IMR-90 (cell line): ENCODE results near the gene ITPKB. TPM values are rescaled to one million over a fixed set of nuclear protein-coding genes. Genes with fewer than 3 reads are reported as not detected.

Experiments used
- ATAC-seq: fragments of 200-7000 bp; cut with Tn5 transposase; 2 replicates; pipeline ENCODE4 v1.9.1; 2020; ENCODE audit warnings: low read depth, mild to moderate bottlenecking, moderate library complexity
- BruUV-seq: library from RNA; stranded (reverse); fragments of 400-500 nt; replicated peaks from 2 replicates; lab custom pipeline; 2021; lab: Mats Ljungman, UMichigan
- CTCF ChIA-PET: fragments of 300-600 bp; formaldehyde crosslinking; extraction: SDS; loops from one replicate; lab custom pipeline; 2021; ENCODE audit warnings: antibody characterized with exemption; lab: Yijun Ruan, JAX
- POLR2A ChIA-PET: fragments of 300-600 bp; sonication (Branson Sonifier 250); formaldehyde crosslinking; loops from one replicate; lab custom pipeline; 2022; ENCODE audit warnings: antibody characterized with exemption; ENCODE audit not compliant: unreplicated experiment; lab: Charles Lee
- DNase-seq: peaks from one replicate; pipeline ENCODE4 v3.0.0; 2013
- H2AFZ ChIP-seq: replicated peaks from 2 replicates; pipeline ENCODE3; 2013; ENCODE audit warnings: low read length, mild to moderate bottlenecking; ENCODE audit not compliant: poor library complexity
- H2AK5ac ChIP-seq: 2 replicates; pipeline ENCODE4 v1.6.1; 2013; ENCODE audit warnings: low read depth, low read length, inconsistent platforms
- H2AK9ac ChIP-seq: replicated peaks from 2 replicates; pipeline ENCODE3; 2013; ENCODE audit warnings: mild to moderate bottlenecking, low read depth, low read length, moderate library complexity; ENCODE audit not compliant: poor library complexity
- H2BK120ac ChIP-seq: 2 replicates; pipeline ENCODE4 v1.6.1; 2013; ENCODE audit warnings: low read depth, low read length, inconsistent platforms
- H2BK15ac ChIP-seq: 3 replicates; pipeline ENCODE4 v1.6.1; 2013; ENCODE audit warnings: low read depth, low read length, inconsistent platforms
- H2BK20ac ChIP-seq: 2 replicates; pipeline ENCODE4 v1.6.1; 2013; ENCODE audit warnings: low read depth, mild to moderate bottlenecking, inconsistent platforms, low read length, moderate library complexity
- H2BK5ac ChIP-seq: 2 replicates; pipeline ENCODE4 v1.6.1; 2013; ENCODE audit warnings: mild to moderate bottlenecking, low read depth, low read length, inconsistent platforms; ENCODE audit not compliant: poor library complexity, severe bottlenecking
- H3K14ac ChIP-seq: replicated peaks from 2 replicates; pipeline ENCODE4 v1.6.1; 2013; ENCODE audit warnings: low read depth, low read length, inconsistent platforms
- H3K18ac ChIP-seq: 2 replicates; pipeline ENCODE4 v1.6.1; 2013; ENCODE audit warnings: low read depth, low read length, control low read depth
- H3K23ac ChIP-seq: 2 replicates; pipeline ENCODE4 v1.6.1; 2013; ENCODE audit warnings: low read depth, low read length, inconsistent platforms
- H3K27ac ChIP-seq: 2 replicates; pipeline ENCODE4 v1.5.1; 2013; ENCODE audit warnings: mild to moderate bottlenecking, control low read depth, low read length; ENCODE audit not compliant: insufficient read depth
- H3K27me3 ChIP-seq: 2 replicates; pipeline ENCODE4 v1.6.1; 2013; ENCODE audit warnings: low read length; ENCODE audit not compliant: control insufficient read depth, insufficient read depth
- H3K36me3 ChIP-seq: 2 replicates; pipeline ENCODE4 v1.6.1; 2013; ENCODE audit warnings: low read length, mixed read lengths; ENCODE audit not compliant: control insufficient read depth, insufficient read depth
- H3K4ac ChIP-seq: 2 replicates; pipeline ENCODE4 v1.6.1; 2013; ENCODE audit warnings: low read depth, low read length, inconsistent platforms
- H3K4me1 ChIP-seq: 2 replicates; pipeline ENCODE4 v1.6.1; 2013; ENCODE audit warnings: low read length, mixed read lengths; ENCODE audit not compliant: control insufficient read depth, insufficient read depth
- H3K4me2 ChIP-seq: 2 replicates; pipeline ENCODE4 v1.6.1; 2013; ENCODE audit warnings: low read depth, mild to moderate bottlenecking, control low read depth, low read length, moderate library complexity
- H3K4me3 ChIP-seq: 2 replicates; pipeline ENCODE4 v1.5.1; 2013; ENCODE audit warnings: low read depth, mild to moderate bottlenecking, control low read depth, low read length, moderate library complexity; ENCODE audit not compliant: insufficient read depth
- H3K56ac ChIP-seq: 2 replicates; pipeline ENCODE4 v1.6.1; 2013; ENCODE audit warnings: low read length, inconsistent platforms; ENCODE audit not compliant: insufficient read depth; ENCODE audit errors: extremely low read depth
- H3K79me1 ChIP-seq, 2 experiments: 2 replicates each; pipeline ENCODE4 v1.6.1; 2013; ENCODE audit warnings: low read length in 2 of 2, inconsistent platforms in 1 of 2, low read depth in 1 of 2
- H3K9ac ChIP-seq: 2 replicates; pipeline ENCODE4 v1.6.1; 2013; ENCODE audit warnings: low read depth, low read length, control low read depth
- H3K9me1 ChIP-seq: 2 replicates; pipeline ENCODE4 v1.6.1; 2013; ENCODE audit warnings: low read length, inconsistent platforms; ENCODE audit not compliant: insufficient read depth
- H3K9me3 ChIP-seq: 2 replicates; pipeline ENCODE4 v1.6.1; 2013; ENCODE audit warnings: low read length; ENCODE audit not compliant: control insufficient read depth, insufficient read depth
- H4K20me1 ChIP-seq: 2 replicates; pipeline ENCODE4 v1.6.1; 2013; ENCODE audit warnings: low read length, inconsistent platforms; ENCODE audit not compliant: insufficient read depth
- H4K5ac ChIP-seq: 2 replicates; pipeline ENCODE4 v1.6.1; 2013; ENCODE audit warnings: mild to moderate bottlenecking, low read depth, low read length, control low read depth
- H4K8ac ChIP-seq, 2 experiments: 2 replicates each; pipeline ENCODE4 v1.6.1; 2013; ENCODE audit warnings: low read depth in 2 of 2, low read length in 2 of 2, control low read depth in 1 of 2, inconsistent platforms in 1 of 2
- H4K91ac ChIP-seq: 2 replicates; pipeline ENCODE4 v1.6.1; 2013; ENCODE audit warnings: low read depth, low read length, inconsistent platforms; ENCODE audit not compliant: insufficient read depth
- BHLHE40 ChIP-seq: fragments of 150-350 bp; IDR thresholded peaks from 2 replicates; pipeline ENCODE4 v1.6.1; 2016; ENCODE audit warnings: mild to moderate bottlenecking, low read depth, low read length
- CEBPB ChIP-seq: IDR thresholded peaks from 2 replicates; pipeline ENCODE4 v1.6.1; 2012; ENCODE audit warnings: low read depth, low read length, improper control_type of control experiment
- CHD1 ChIP-seq: IDR thresholded peaks from 2 replicates; pipeline ENCODE4 v1.6.1; 2012; ENCODE audit warnings: low read depth, low read length, improper control_type of control experiment
- CTCF ChIP-seq: conservative IDR thresholded peaks from 2 replicates; pipeline ENCODE4 v1.5.1; 2012; ENCODE audit warnings: mild to moderate bottlenecking, low read depth, low read length, improper control_type of control experiment
- ELK1 ChIP-seq: fragments of 150-350 bp; IDR thresholded peaks from 2 replicates; pipeline ENCODE4 v1.6.1; 2016; ENCODE audit warnings: low read depth, mild to moderate bottlenecking, low read length, moderate library complexity, borderline replicate concordance
- FOS ChIP-seq: fragments of 150-350 bp; IDR thresholded peaks from 2 replicates; pipeline ENCODE4 v1.6.1; 2016; ENCODE audit warnings: low read depth, low read length
- MAFK ChIP-seq: IDR thresholded peaks from 2 replicates; pipeline ENCODE4 v1.6.1; 2012; ENCODE audit warnings: low read depth, low read length, improper control_type of control experiment
- MAZ ChIP-seq: IDR thresholded peaks from 2 replicates; pipeline ENCODE4 v1.6.1; 2012; ENCODE audit warnings: low read depth, mild to moderate bottlenecking, low read length, improper control_type of control experiment, moderate library complexity, borderline replicate concordance
- MXI1 ChIP-seq: IDR thresholded peaks from 2 replicates; pipeline ENCODE4 v1.6.1; 2012; ENCODE audit warnings: low read depth, mild to moderate bottlenecking, low read length, moderate library complexity, borderline replicate concordance
- NFE2L2 ChIP-seq: fragments of 150-350 bp; IDR thresholded peaks from 2 replicates; pipeline ENCODE4 v1.6.1; 2016; ENCODE audit warnings: low read depth, mild to moderate bottlenecking, low read length
- POLR2A ChIP-seq: IDR thresholded peaks from 2 replicates; pipeline ENCODE4 v1.6.1; 2012; ENCODE audit warnings: mild to moderate bottlenecking, low read depth, low read length
- RAD21 ChIP-seq: IDR thresholded peaks from 2 replicates; pipeline ENCODE4 v1.6.1; 2012; ENCODE audit warnings: low read length, improper control_type of control experiment
- RCOR1 ChIP-seq: IDR thresholded peaks from 2 replicates; pipeline ENCODE4 v1.6.1; 2012; ENCODE audit warnings: mild to moderate bottlenecking, low read length, improper control_type of control experiment; ENCODE audit not compliant: insufficient replicate concordance
- RFX5 ChIP-seq: IDR thresholded peaks from 2 replicates; pipeline ENCODE4 v1.8.0; 2012; ENCODE audit warnings: low read depth, mild to moderate bottlenecking, low read length, moderate library complexity
- SMC3 ChIP-seq: fragments of 150-350 bp; IDR thresholded peaks from 2 replicates; pipeline ENCODE4 v1.6.1; 2016; ENCODE audit warnings: low read depth, mild to moderate bottlenecking, antibody characterized with exemption, low read length, moderate library complexity
- WGBS, 2 experiments: methylation state at CpG; one replicate each; pipeline versions ENCODE4 v1.1.5 to v1.1.7; 2013; ENCODE audit warnings: missing lambda C conversion rate in 2 of 2; ENCODE audit not compliant: insufficient read length in 1 of 2; ENCODE audit errors: extremely low coverage in 2 of 2; 5-methylcytosine and 5-hydroxymethylcytosine counted together
- dilution Hi-C: fragments of 300-500 bp; cut with HindIII; formaldehyde crosslinking; loops from one replicate; pipeline ENCODE4 v1.14.3; 2018; ENCODE audit warnings: low sequenced_read_pairs; ENCODE audit not compliant: unreplicated experiment
- in situ Hi-C: fragments of 300-500 bp; cut with MboI; formaldehyde crosslinking; loops from 3 replicates; pipeline ENCODE4 v1.14.3; 2019; ENCODE audit warnings: low sequenced_read_pairs, inconsistent platforms, mixed read lengths
- intact Hi-C: fragments of 100-400 bp; cut with micrococcal nuclease; formaldehyde crosslinking; loops from 2 replicates; pipeline ENCODE4 v1.10.0; 2022
- polyA plus RNA-seq, 3 experiments: library from polyadenylated mRNA; depleted of rRNA; stranded (reverse); fragments of >200 nt; gene quantifications; 2 replicates each; pipeline ENCODE4 v1.2.3, GENCODE V29; 2012; ENCODE audit warnings: low replicate concordance in 1 of 3
- total RNA-seq: library from RNA; depleted of rRNA; stranded (reverse); fragments of >200 nt; gene quantifications from 2 replicates; pipeline ENCODE4 v1.2.3, GENCODE V29; 2012

Gene ITPKB
- total and polyA plus RNA-seq, 2 of the 4 experiments (the other 2 are of a cell fraction) = 0.72 to 1.4 TPM

GRCh38 chr1:226670073-226670472 is 69.0 kb downstream of the ITPKB start:
- Histone ChIP-seq H4K8ac (no peak overlapping the region), H3K4me1 (no peaks in the 10 kb centered on the region; the same call in 1 of the 2 replicates), H3K18ac (no peak overlapping the region), H2AK9ac (no peak overlapping the region), H3K9ac (no peak overlapping the region), H3K27me3 (no peaks in the 10 kb centered on the region), H3K79me1 (0 out of 4 replicates have a peak, but pooled peaks cover 0 to 3% of the 10 kb centered on the region in 2 experiments), H3K14ac (no peak overlapping the region), H2BK120ac (no peak overlapping the region), H3K4ac (no peak overlapping the region), H3K4me3 (no peak overlapping the region), H3K4me2 (no peak overlapping the region), H2BK15ac (no peak overlapping the region), H2AFZ (no peak overlapping the region), H4K91ac (no peak overlapping the region), H4K5ac (no peak overlapping the region), H2AK5ac (no peak overlapping the region), H3K23ac (no peak overlapping the region), H3K36me3 (no peaks in the 10 kb centered on the region), H2BK5ac (no peak overlapping the region), H2BK20ac (no peak overlapping the region), H3K27ac (no peak overlapping the region), H4K20me1 (no peaks in the 10 kb centered on the region), H3K56ac (no peak overlapping the region), H3K9me1 (peaks cover 7% of the 10 kb centered on the region; the same call in 1 of the 2 replicates), H3K9me3 (no peaks in the 10 kb centered on the region)
- ATAC-seq = no peak
- ChIA-PET POLR2A (no interaction called here), CTCF (no interaction called here)
- WGBS, 2 experiments = no CpG with 5 or more reads among the region's 7 CpGs
- intact Hi-C loops = no loop called here
- dilution Hi-C loops = no loop called here
- no TSS peak for BruUV-seq
- TF ChIP-seq RFX5 (no peak), NFE2L2 (no peak), ELK1 (no peak), FOS (no peak), MAZ (no peak), RAD21 (no peak), POLR2A (no peak), SMC3 (no peak), MXI1 (no peak), MAFK (no peak), CEBPB (no peak), RCOR1 (no peak), BHLHE40 (no peak), CHD1 (no peak), CTCF (no peak)
- DNase-seq = no peak
- in situ Hi-C loops = no loop called here
